Stimulated activated CD4-positive, alpha-beta T cell treated with anti-CD3 and anti-CD28 coated beads, Interleukin-1b, Interleukin-23, amount 100 ng/mL, for 24 hours (primary cell): ENCODE data around the gene PANK1.
"Not testable (repeated sequence)": the region's sequence is repeated elsewhere in the genome, so short reads cannot be mapped to it uniquely, and the experiment has no call there.

Source experiments
- DNase-seq, 4 experiments: peaks; one replicate each; pipeline ENCODE4 v3.0.0-alpha.2; 2020; ENCODE audit warnings: low read depth in 4 of 4, low spot score in 1 of 4

PANK1 gene

DNA sequence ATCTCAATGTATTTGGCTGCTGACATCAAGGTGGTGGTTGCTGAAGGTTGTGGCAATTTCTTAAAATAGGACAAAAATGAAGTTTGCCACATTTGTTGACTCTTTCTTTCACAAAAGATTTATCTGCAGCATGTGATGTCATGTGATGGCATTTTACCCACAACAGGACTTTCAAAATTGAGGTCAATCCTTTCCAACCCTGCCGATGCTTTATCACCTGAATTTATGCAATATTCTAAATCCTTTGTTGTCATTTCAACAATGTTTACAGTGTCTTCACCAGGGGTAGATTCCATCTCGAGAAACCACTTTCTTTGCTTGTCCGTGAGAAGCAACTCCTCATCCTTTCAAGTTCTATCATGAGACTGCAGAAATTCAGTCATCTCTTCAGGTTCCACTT is 69.0 kb downstream of the PANK1 start:
- DNase-seq, result no peak

DNA sequence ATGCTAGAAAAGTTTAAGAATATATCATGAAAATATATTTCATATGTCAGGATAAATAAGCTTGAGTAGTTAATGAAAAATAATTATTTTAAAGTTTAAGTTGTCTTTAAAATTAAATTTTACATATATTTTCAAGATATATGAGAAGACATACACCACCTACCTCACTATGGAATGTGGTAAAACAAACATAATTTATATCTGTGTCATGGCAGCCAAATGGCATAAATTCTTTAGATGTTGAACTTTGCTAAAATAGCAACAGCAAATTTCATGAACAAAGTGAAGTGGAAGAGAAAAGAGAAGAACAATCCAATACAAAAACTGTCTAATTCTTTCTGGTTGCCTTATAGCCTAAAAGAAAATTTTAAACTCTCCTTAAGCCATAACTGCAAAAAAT is 70.0 kb downstream of the PANK1 start:
- no peak for DNase-seq

DNA sequence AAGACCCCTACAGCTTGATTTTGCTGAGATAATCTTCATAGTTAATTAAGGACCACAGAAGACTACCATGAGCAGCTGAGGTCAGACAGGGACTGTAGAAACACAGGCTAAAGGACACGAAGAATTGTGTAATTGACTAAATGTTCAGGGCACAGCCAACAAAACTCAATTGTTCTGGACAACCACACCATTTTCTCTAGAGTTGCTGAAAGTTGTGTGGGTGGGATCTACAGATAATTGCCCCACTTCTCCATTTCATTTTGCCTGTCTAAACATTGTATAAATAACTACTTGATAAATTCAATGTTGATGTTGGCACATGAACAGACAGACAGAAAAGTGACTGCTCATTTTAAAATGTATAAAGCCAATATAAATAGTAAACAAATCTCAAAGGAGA is 70.7 kb downstream of the PANK1 start:
- no peak for DNase-seq

DNA sequence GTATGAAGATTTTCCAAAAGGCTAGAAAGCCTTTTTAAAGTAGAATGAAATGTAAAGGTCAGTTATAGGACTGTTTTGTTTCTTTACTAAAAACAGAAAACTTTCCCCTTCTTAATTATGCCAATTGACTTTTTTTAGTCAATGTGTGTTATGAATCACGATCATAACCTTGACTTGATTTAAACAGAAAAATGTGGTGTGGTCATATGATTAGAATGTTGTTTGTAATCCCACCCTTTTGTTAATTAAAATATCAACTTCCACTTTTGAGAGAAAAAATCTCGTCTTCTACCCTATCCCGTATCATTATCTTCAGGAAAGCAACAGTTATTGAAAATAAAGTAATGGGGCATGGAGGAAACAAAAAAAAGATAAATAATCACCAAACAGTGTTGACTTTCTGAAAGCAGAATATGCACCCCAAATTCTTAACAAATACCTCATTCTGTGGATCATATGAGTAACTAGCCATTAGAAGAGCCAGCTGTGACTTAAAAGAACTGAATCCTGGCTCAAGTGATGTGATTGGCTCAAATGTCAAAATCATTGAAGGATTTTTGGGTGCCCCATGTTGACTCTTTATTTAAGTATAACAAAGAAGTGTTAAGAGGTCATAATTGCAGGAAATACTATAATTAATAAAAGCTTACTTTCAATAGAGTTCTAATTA is 77.3 kb downstream of the PANK1 start:
- DNase-seq, result no peak

DNA sequence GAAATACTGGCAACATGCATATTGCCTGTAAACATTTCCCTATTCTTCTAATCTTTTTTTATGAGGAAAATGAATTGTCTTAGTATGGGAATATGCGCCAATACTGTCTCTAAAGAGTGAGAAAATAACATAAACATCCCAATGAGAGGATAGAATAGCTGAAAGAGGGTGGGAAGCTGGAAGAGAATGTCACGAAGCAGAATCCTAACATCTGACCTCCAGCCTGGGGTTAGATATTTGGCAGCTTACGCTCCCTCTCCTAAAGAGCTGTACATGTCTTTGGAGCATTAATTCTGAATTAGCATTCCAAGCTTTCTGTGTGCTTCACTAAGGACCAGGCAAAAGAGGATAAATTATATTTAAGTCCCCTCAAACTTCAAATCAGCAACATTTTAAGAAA is 78.0 kb downstream of the PANK1 start:
- DNase-seq, result no peak

DNA sequence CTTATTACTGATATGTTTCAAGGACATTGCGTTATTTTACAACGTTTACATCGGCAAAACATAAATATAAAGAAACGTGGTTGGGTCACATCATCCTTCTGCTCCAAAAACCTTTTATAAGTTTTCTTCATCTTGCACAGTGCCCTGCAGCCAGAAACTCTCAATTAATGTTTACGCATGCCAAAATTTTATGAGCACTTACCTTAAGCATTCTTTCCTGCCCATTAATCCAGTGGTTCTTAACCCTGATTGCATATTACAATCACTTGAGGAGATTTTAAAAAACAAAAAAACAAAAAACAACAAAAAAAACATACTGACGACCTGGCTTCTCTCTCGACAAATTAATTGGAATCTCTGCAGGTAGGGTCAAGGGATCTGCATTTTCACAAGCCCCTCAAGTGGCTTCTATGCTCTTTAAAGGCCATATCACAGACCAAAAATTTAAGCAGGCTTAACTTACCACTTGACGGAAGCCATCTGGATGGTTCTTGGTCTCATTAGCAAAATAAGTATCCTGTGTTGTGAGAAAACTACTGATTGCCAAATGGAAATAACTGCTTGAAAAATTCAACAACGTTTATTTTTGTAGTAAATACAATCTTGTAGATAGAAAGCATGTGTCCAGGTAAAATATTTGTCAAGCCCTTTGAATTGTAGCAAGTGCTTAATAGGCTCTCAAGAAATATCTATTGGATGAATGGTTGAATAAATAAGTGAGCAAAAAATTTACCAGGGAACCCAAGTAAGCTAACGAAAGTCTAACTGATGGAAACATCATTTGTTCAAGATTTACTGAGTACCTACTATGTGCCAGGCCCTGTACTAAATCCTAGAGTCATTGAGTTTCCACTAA is 78.7 kb downstream of the PANK1 start:
- no peak for DNase-seq

DNA sequence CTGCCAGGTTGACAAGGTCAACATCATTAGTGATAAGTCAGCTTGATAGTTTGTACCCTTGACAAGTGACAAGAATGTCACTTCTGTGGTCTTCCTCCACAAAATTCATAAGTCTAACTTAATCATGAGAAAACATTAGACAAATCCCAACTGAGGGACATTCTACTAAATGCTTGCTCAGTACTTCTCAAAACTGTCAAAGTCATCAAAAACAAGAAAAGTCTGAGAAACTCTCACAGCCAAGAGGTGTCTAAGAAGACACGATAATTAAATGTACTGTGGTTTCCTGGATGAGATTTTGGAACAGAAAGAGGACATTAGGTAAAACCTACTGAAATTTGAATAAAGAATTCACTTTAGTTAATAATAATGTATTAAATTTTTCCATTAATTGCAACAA is 79.9 kb downstream of the PANK1 start:
- DNase-seq, result no peak

DNA sequence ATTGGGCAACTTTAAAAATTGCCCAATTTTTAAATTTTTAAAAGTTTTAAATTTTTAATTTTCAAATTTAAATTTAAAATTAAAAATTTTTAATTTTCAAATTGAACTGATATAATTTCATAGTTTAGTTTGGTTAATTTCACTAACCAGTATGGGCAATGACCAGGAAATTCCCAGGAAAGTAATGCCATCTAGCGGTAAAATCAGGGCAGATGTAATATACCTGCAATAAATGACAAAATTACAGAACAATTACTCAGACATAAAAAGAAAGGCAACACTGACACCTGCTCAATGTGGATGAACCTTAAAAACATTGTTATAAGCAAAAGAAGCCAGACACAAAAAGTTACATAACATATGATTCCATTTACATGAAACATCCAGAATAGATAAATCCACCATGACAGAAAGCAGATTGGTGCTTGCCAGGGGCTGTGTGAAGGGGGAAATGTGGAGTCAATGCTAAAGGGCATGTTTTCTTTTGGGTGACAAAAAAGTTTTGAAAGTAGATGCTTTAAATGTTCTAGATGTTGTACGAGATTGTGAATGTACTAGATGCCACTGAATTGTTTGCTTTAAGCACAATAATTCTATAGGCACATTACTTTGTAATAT is 81.1 kb downstream of the PANK1 start:
- no peak for DNase-seq

DNA sequence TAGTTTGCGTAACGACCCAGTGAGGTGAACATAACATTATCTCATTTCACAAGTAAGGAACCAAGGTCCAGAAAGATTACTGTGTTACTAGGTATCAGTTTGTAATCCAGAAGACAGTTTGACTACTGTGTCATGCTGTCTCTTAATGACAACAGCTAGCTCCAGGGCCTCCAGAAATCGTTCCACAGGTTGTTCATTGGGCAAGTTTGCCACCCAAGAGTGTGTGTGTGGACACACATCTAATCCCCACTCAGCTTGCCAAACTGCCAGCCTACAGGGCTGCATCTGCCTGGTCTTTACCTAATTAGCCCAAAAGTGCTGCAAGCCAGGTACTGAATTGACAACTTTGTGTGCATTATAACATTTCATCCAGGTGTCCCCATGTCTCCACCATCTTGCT is 81.7 kb downstream of the PANK1 start:
- no peak for DNase-seq

DNA sequence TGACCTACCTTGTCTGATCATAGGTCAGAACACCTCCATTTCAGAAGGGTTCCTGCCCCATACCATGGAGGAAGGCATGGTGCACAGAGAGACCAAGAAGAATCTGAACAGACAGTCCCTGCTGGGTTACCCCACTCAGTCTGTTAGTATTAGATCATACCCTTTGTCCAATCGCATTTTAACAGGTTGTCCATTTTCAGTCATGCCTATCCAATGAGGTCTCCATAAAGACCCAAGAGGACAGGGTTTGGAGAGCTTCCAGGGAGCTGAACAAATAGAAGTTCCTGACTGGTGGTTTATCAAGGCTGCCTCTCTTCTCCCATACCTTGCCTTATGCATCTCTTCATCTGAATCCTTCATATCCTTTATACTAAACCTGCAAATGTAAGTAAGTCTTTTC is 88.4 kb downstream of the PANK1 start:
- no peak for DNase-seq

DNA sequence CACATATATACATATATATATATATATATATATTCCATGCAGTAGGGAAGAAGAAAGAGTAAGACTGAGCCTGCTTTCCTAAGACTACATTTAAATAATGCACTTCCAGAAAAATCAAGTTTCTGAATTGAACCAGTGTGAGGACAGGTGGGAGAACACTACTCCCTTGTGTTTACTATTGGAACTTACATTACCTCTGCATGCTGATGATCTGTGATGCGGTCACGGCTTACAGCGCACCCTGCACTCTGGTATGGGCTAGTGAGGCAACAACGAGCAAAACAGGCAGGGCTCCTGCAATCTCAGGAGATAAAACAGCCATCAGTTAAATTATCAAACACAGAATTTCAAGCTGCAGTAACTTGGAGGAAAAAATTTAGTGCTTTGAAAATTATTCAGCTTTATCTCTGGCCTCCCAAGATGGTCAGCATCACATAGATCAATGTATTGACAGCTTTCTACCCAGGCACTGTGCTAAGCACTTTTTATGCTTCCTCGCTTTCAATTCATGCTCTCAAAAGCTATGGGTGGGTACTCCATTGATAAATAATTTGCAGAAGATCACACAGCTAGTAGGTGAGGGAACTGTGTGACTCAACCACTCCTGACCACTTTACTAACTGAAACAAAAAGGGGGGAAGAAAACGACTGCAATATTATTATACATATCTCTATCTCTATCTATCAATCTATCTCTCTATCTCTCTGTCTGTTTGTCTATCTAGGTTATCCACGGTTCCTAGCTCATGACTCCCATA is 89.2 kb downstream of the PANK1 start:
- DNase-seq, result no peak

DNA sequence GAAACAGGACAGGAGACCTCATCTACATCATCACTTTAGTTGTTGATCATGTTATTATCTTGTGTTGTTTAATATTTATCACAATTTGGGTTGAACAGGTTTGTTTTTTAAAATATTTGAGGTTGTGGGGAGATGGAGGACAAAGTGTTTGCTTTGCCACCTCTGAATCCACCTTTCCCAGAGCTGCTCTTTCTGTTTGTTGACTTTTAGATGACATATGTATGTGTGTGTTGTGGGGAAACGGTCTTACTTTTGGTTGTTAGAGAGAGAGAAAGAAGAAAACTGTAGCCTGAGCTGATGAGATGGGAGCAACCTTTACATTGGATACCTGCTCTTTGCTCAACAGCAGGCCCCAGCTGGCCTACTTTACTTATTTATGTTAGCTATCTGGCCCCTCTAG is 90.6 kb downstream of the PANK1 start:
- no peak for DNase-seq

DNA sequence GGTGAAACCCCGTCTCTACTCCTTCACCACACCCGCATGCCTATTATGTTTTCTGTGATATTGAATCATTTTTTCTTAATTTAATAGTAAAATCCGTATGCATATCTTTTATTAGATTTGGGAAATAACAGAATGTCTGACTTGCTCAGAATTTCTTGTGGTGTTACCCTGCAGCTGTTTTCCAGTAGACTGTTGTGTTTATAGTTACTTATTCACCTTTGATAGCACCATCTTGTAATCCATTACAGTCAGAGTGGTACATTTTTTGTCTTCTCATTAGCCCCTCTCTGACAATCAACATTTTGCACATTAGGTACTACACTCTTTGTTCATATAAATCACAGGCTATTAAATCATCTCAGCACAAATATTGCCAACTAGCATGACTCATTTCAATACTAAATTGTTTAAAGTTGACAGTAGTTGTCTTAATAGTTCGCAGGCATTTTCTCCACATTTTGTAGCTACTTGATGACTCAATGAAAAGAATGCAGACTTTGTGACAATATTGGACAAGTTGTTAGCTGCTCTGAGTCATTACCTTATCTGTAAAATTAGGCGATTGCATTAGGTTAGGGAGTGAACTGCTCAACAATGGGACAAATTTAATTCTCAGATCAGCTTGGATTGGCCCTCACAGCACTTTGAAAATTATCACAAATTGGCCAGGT is 91.8 kb downstream of the PANK1 start:
- no peak for DNase-seq

DNA sequence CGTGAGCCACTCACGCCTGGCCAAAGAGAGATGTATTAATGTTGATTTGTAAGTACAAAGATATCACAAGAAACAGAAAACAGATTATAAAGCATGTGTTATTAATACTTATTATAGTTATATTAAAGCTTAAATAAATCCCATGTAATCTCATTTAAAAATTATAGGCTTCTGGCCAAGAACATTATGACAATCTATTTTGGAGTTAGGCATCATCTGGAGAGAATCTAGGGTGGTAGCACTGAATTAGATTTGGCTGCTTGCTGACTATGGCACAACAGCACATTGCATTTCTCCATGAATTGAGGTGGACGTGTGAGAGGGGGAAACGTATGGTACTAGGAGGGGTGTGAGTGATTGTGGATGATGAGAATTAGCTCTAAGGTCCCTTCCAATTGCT is 92.8 kb downstream of the PANK1 start:
- no peak for DNase-seq

DNA sequence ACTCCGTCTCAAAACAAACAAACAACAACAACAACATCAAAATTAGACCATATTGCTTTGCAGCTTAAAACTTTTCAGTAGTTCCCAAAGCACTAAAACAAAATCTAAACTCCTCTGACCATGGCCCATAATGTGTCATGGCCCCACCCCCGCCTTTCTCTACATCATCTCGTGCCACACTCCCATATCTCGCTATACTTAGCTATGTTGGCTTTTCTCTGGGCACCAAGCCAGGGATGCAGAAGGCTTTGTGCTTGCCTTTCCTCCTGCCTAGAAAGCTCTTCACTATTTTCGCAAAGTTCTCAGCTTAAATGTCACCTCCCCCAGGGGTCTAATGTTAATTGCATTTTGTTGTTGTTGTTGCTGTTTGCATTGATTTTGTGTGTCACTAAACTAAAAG is 94.5 kb downstream of the PANK1 start:
- no peak for DNase-seq

DNA sequence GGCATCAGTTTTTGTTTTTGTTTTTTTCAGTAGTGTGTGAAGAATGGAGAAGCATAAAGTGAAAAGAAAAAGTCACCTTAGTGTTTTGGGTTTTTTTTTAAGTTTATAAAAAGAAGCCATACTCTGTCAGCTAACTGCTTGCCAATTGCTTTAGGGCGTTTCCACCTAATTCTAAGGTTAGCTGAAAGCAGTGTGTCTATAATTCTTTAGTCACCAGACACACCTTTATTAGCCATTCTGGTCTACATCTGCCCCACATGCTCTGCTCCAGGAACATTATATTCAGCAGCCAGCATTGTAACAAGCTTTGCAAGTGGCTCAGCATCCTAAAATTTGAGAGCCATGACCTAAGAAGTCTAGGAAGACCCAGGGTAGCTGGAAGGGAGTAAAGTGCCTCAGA is 95.5 kb downstream of the PANK1 start:
- no peak for DNase-seq

DNA sequence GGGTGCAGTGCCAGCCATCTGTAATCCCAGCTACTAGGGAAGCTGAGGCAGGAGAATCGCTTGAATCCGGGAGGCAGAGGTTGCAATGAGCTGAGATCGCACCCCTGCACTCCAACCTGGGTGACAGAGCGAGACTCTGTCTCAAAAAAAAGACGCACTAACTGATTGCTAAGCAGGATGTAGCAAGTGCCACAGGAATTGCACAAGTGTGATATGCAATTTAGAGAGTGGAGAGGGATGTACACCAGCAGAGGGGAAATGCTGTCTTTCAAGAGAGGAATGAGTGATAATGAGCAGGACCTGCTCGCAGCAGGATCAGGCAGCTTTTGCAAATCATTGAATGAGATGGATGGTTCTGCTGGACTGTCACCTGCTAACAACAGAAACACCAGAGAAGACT is 96.4 kb downstream of the PANK1 start:
- no peak for DNase-seq

DNA sequence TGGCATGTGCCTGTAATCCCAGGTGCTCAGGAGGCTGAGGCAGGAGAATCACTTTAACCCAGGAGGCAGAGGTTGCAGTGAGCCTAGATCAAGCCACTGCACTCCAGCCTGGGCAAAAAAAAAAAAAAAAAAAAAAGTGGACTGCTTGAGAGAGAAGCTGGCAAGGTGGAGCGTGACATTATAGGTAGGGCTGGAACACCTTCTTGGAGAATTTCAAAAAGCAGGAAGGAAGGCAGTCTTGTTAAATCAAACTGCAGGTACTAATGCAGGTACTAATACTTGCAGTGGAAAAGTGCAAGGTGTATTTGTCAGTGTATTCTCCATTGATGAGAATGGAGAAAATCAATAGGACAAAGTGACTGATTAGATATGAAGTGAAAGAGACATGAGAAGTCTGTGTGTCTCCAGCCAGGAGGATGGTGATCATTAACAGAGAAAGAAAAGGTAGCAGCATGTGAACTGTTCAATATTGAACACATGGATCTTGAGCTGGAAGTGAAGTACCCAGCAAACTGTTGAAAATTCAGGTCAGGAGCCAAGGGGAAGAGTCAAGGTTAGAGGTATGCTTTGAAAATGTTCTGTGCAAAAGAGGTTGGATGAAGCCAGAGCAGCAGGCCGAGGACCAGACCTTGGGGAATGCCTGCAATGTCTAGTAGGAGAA is 97.1 kb downstream of the PANK1 start:
- no peak for DNase-seq

DNA sequence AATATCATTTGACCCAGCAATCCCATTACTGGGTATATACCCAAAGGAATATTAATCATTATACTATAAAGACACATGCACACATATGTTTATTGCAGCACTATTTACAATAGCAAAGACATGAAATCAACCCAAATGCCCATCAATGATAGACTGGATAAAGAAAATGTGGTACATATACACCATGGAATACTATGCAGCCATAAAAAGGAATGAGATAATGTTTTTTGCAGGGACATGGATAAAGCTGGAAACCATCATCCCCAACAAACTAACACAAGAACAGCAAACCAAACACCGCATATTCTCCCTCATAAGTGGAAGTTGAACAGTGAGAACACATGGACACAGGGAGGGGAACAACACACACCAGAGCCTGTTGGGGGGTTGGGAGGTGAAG is 98.4 kb downstream of the PANK1 start:
- DNase-seq, result not testable (repeated sequence)

DNA sequence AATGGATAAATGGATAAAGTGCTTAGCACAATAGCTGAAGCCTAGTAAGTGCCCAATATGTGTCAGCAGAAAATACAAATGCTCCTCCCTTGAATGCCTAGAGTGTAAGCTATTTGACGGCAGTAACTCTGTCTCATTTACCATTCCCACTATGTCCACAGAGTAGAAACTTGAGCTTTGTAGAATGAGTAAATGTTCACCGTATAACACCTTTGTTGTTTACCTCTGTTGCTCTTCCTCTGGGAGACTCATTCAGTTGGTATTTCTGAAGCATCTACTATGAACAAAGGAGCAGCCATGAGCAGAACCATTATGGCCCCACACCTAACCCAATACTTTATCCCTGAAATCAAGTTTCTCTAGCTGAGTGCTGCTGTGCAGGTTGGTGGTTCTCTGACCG is 101.2 kb downstream of the PANK1 start:
- no peak for DNase-seq
